Colonic mucosa (tissue), 4 donors: ENCODE data around the gene MKS1. TPM values are rescaled to one million over a fixed set of nuclear protein-coding genes. Genes with fewer than 3 reads are reported as not detected.

Source experiments
- DNase-seq: peaks from one replicate; pipeline ENCODE4 v3.0.0-alpha.2; 2020
- H3K27ac ChIP-seq: fragments of 200-600 bp; one replicate; pipeline ENCODE4 v1.8.0; 2021
- H3K27me3 ChIP-seq: fragments of 200-600 bp; one replicate; pipeline ENCODE4 v1.8.0; 2021
- H3K36me3 ChIP-seq: fragments of 200-600 bp; one replicate; pipeline ENCODE4 v1.8.0; 2021
- H3K4me1 ChIP-seq: fragments of 200-600 bp; one replicate; pipeline ENCODE4 v1.8.0; 2021; ENCODE audit warnings: mild to moderate bottlenecking
- H3K4me3 ChIP-seq: fragments of 200-600 bp; one replicate; pipeline ENCODE4 v1.8.0; 2021
- H3K9ac ChIP-seq, 2 donors: one replicate each; pipeline ENCODE4 v1.7.0; 2013; ENCODE audit warnings: control low read depth in 2 of 2, low read depth in 2 of 2, low read length in 2 of 2
- H3K9me3 ChIP-seq: fragments of 200-600 bp; one replicate; pipeline ENCODE4 v1.8.0; 2021
- intact Hi-C: fragments of 100-400 bp; cut with DNase I; formaldehyde crosslinking; loops from one replicate; pipeline ENCODE4 v1.14.1; 2022
- total RNA-seq, 2 donors: library from RNA; stranded (reverse); fragmentation: NEBNext Ultra II Directional in 1 of 2; extraction: Animal tissue kit (Norgen Biotek cat#: 25700) in 1 of 2; gene quantifications; one replicate each; pipeline ENCODE4 v1.2.1, GENCODE V29; 2021
- TF ChIP-seq, protein P1 (sequence below): fragments of 200-600 bp; IDR thresholded peaks from one replicate; pipeline ENCODE4 v1.8.0; 2022; ENCODE audit warnings: antibody characterized with exemption, mild to moderate bottlenecking
- donor health status: healthy.
- donor health status: DM: no; HTN: no; CAD: no.
- donor health status: DM: no; HTN: no; CAD: no.

The MKS1 gene
- total RNA-seq, 2 donors from 2014 or later: 13.8 to 18.4 TPM

DNA sequence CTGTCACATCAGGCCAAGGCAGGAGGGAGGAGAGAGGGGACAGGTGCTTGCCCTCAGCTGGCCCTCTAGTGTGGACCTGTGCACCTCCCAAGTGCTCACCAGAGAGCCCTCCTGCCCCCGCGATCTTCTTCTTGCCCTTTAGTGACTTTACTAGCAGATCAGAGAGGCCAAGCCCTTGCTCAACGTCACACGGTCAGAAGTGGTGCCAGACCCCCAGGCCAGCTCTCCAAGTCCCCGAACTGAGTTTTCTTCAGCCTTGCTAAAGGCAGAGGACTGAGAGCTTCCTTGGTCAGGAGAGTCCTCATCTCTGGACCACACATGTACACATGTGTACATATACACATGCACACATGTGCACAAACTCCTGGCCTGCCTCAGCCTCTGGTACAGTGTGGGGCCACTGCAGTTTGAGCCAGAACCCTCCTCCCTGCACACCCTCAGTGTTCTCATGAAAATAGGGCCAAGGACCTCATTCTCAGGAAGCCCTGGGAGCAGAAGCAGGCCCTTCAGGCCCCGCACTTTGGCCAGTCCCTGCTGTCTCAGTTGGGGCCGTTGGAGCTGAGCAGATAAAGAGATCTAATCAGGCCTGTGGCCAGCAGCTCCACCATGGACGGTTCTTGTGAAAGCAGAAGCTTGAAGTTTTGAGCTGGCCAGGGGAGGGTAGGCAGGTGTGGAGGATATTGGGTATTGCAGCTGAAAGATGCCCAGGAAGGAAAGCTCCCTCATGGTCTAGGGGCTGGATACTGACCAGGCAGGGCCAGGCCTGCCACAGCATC is 33.9 kb downstream of the MKS1 start:
- no peak overlapping the region for H3K4me3 ChIP-seq
- no peak for DNase-seq
- H3K9me3 ChIP-seq: no peaks in the 10 kb centered on the region
- H3K4me1 ChIP-seq: no peaks in the 10 kb centered on the region
- intact Hi-C loops: no loop called here
- no peak overlapping the region for H3K9ac ChIP-seq
- no peaks in the 10 kb centered on the region for H3K27me3 ChIP-seq
- no peak overlapping the region for H3K27ac ChIP-seq
- TF ChIP-seq, protein P1, sequence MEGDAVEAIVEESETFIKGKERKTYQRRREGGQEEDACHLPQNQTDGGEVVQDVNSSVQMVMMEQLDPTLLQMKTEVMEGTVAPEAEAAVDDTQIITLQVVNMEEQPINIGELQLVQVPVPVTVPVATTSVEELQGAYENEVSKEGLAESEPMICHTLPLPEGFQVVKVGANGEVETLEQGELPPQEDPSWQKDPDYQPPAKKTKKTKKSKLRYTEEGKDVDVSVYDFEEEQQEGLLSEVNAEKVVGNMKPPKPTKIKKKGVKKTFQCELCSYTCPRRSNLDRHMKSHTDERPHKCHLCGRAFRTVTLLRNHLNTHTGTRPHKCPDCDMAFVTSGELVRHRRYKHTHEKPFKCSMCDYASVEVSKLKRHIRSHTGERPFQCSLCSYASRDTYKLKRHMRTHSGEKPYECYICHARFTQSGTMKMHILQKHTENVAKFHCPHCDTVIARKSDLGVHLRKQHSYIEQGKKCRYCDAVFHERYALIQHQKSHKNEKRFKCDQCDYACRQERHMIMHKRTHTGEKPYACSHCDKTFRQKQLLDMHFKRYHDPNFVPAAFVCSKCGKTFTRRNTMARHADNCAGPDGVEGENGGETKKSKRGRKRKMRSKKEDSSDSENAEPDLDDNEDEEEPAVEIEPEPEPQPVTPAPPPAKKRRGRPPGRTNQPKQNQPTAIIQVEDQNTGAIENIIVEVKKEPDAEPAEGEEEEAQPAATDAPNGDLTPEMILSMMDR: no peak
- H3K36me3 ChIP-seq: no peaks in the 10 kb centered on the region

GRCh38 chr17:58184308-58184985 is 34.6 kb downstream of the MKS1 start:
- Histone ChIP-seq H3K9ac (no peak overlapping the region), H3K9me3 (no peaks in the 10 kb centered on the region), H3K36me3 (no peaks in the 10 kb centered on the region), H3K4me1 (no peaks in the 10 kb centered on the region), H3K27ac (no peak overlapping the region), H3K4me3 (no peak overlapping the region), H3K27me3 (no peaks in the 10 kb centered on the region)
- TF ChIP-seq, protein P1: no peak
- intact Hi-C loops: no loop called here
- no peak for DNase-seq

DNA sequence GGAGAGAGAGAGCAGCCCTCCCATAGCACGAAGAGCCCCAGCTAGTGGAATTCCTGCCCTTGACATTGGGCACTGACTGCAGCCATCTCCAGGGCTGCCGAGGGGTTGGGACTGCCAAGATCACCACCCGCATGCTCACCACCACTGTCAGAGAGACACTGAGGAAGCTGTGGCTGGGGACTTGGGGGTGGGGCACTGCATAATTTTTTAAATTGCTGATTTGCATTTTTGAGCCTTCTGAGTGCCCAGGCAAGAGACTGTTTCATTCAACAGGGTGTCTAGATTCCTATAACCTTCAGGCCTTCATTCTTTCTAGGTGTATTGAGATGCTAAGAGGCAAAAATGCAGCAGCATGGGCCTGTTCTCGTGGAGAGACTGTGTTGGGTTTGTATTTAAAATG is 35.5 kb downstream of the MKS1 start:
- no peaks in the 10 kb centered on the region for H3K4me1 ChIP-seq
- H3K27me3 ChIP-seq: no peaks in the 10 kb centered on the region
- no peaks in the 10 kb centered on the region for H3K9me3 ChIP-seq
- no peak overlapping the region for H3K27ac ChIP-seq
- no peak for DNase-seq
- no peak overlapping the region for H3K4me3 ChIP-seq
- no peaks in the 10 kb centered on the region for H3K36me3 ChIP-seq
- H3K9ac ChIP-seq: no peak overlapping the region
- intact Hi-C loops: no loop called here
- TF ChIP-seq, protein P1: no peak

- no peak overlapping the region for H3K27ac ChIP-seq
- no peaks in the 10 kb centered on the region for H3K27me3 ChIP-seq
- H3K36me3 ChIP-seq: no peaks in the 10 kb centered on the region
- intact Hi-C loops: no loop called here
- no peaks in the 10 kb centered on the region for H3K9me3 ChIP-seq
- no peak overlapping the region for H3K4me3 ChIP-seq
- DNase-seq: no peak
- TF ChIP-seq, protein P1: no peak
- no peaks in the 10 kb centered on the region for H3K4me1 ChIP-seq
- H3K9ac ChIP-seq: no peak overlapping the region
These were observed 37.3 kb downstream of the MKS1 start for GRCh38 chr17:58181796-58182195.

GRCh38 chr17:58176200-58176599 is 42.9 kb downstream of the MKS1 start:
- Histone ChIP-seq H3K27me3 (no peaks in the 10 kb centered on the region), H3K27ac (no peak overlapping the region), H3K9ac (no peak overlapping the region), H3K4me1 (no peaks in the 10 kb centered on the region), H3K4me3 (no peak overlapping the region), H3K9me3 (no peaks in the 10 kb centered on the region), H3K36me3 (no peaks in the 10 kb centered on the region)
- intact Hi-C loops: no loop called here
- TF ChIP-seq, protein P1: no peak
- no peak for DNase-seq
